Heart right ventricle (tissue), 16 donors: ENCODE measurements around the gene CAMK2A. TPM values are rescaled to one million over a fixed set of nuclear protein-coding genes. Genes with fewer than 3 reads are reported as not detected.
A peak's percentile ranks its signal among the peaks of the same experiment; 100 is the strongest.

ENCODE experiments used
- ATAC-seq, 8 donors: fragments of 200-7000 bp; cut with Tn5 transposase; one replicate each; pipeline ENCODE4 v1.9.1; 2020; ENCODE audit warnings: mild to moderate bottlenecking in 8 of 8, moderate library complexity in 8 of 8, moderate number of reproducible peaks in 1 of 8
- DNase-seq, 2 donors: peaks; one replicate each; pipeline ENCODE4 v3.0.0-alpha.2; 2020
- H3K27ac ChIP-seq, 10 donors: fragments of 200-600 bp; sonication (generic) in 2 of 10; one replicate each; pipeline versions ENCODE4 v1.5.0 to v1.8.0; 2020 to 2022; ENCODE audit warnings: mild to moderate bottlenecking in 3 of 10
- H3K27me3 ChIP-seq, 7 donors: fragments of 200-600 bp; one replicate each; pipeline ENCODE4 v1.8.0; 2021 to 2022; ENCODE audit warnings: mild to moderate bottlenecking in 2 of 7
- H3K36me3 ChIP-seq, 9 donors: fragments of 200-600 bp; sonication (generic) in 1 of 9; one replicate each; pipeline versions ENCODE4 v1.5.0 to v1.8.0; 2020 to 2022; ENCODE audit warnings: mild to moderate bottlenecking in 2 of 9
- H3K4me1 ChIP-seq, 9 donors: fragments of 200-600 bp; sonication (generic) in 1 of 9; one replicate each; pipeline versions ENCODE4 v1.5.0 to v1.8.0; 2020 to 2022; ENCODE audit warnings: mild to moderate bottlenecking in 4 of 9
- H3K4me3 ChIP-seq, 10 donors: fragments of 200-600 bp; sonication (generic) in 2 of 10; one replicate each; pipeline versions ENCODE4 v1.5.0 to v1.8.0; 2020 to 2022; ENCODE audit warnings: mild to moderate bottlenecking in 7 of 10, moderate library complexity in 2 of 10
- H3K9me3 ChIP-seq, 11 donors: fragments of 200-600 bp in 10 of 11; sonication (generic) in 2 of 11; one replicate each; pipeline versions ENCODE4 v1.5.0 to v1.8.0; 2013 to 2022; ENCODE audit warnings: mild to moderate bottlenecking in 2 of 11, control low read depth in 1 of 11, moderate library complexity in 1 of 11
- WGBS, 2 donors: extraction: QIAGEN DNeasy Blood & Tissue Kit; methylation state at CpG; one replicate each; pipeline ENCODE4 v1.1.7; 2013; ENCODE audit warnings: inconsistent platforms in 1 of 2; 5-methylcytosine and 5-hydroxymethylcytosine counted together
- intact Hi-C, 10 donors: fragments of 100-400 bp; cut with DNase I; formaldehyde crosslinking; loops; one replicate each; pipeline versions ENCODE4 v1.11.1 to v1.14.2; 2022
- polyA plus RNA-seq, 2 donors: library from polyadenylated mRNA; stranded (reverse); fragments of 200-250 nt; gene quantifications; one replicate each; pipeline ENCODE4 v1.2.3, GENCODE V29; 2013
- total RNA-seq, 10 donors: library from RNA; stranded (reverse); fragmentation: NEBNext Ultra II Directional in 3 of 10; extraction: Animal tissue kit (Norgen Biotek cat#: 25700) in 3 of 10; gene quantifications; one replicate each; pipeline versions ENCODE4 v1.2.1 to v1.2.4, GENCODE V29; 2021 to 2023
- TF ChIP-seq, protein P1 (sequence below), 9 donors: fragments of 200-600 bp; sonication (generic) in 2 of 9; IDR thresholded peaks; one replicate each; pipeline versions ENCODE4 v1.5.0 to v1.8.0; 2021 to 2022; ENCODE audit warnings: antibody characterized with exemption in 9 of 9, mild to moderate bottlenecking in 5 of 9, moderate library complexity in 1 of 9
- donor health status: Arrhythmogenic right ventricular cardiomyopathy.
- donor health status: ischemic (EF 13 %, LVEDD 7.1; RV severe dilation, severe dysfunction).
- donor health status: healthy with polysubstance abuse.
- donor health status: DM: no; HTN: yes; CAD: no.
- donor health status: DM: no; HTN: no; CAD: no.
- donor health status: ischemic (EF 25% LVEDD 6.9; RV normal size, moderate dysfunction).
- donor health status: ischemic (EF 25% LVEDD 5.7; RV mildly dilated, moderate dysfunction).
- donor health status: healthy.
- donor health status: DM: yes; HTN: yes; CAD: no.
- donor health status: Ischemic cardiomyopathy.
- donor health status: ischemic (EF 35%, LVEDD 5.7; RV mildly dilated, moderate dysfunction).
- donor health status: nonischemic (EF 11% LVEDD 7.7; RV severe dilation, severe dysfunction).
- donor health status: DM: yes; HTN: yes; CAD: no.
- donor health status: PGD.
- donor health status: ischemic (EF 29% LVEDD 5.4; RV normal size, mild dysfunction).
- donor health status: nonischemic (EF 23%, LVEDD 6.1; RV moderate dilation, normal function).

The CAMK2A gene
- total and polyA plus RNA-seq, 12 donors: 1.2 to 25.7 (median 17.9) TPM

DNA sequence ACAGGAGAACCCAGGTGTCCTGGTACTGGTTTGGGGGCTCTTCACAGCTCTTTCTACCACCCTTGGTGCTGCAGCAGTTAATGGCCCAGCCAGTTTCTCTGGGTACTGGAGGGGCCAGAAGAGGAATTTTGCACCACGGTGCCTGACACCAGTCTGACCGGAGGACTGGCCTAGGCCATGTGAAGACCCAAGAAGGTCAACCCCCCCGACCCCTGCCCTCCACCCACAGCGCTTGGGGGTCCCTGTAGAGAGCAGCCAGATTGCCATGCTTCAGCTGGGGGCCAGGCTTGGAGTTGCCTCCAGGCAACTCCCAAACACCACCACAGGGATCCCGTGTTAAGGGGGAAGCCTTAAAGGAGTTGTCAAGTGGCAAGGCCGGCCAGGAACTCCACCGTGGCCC is 6.9 kb upstream of the CAMK2A start:
- peaks cover 0 to 26% (median 8%) of the 10 kb centered on the region in 7 donors for H3K27me3 ChIP-seq
- no peak for ATAC-seq
- intact Hi-C loops: no loop called here
- H3K9me3 ChIP-seq: no peaks in the 10 kb centered on the region
- no peak overlapping the region for H3K27ac ChIP-seq
- DNase-seq: no peak
- no peak overlapping the region for H3K4me3 ChIP-seq
- TF ChIP-seq, protein P1, sequence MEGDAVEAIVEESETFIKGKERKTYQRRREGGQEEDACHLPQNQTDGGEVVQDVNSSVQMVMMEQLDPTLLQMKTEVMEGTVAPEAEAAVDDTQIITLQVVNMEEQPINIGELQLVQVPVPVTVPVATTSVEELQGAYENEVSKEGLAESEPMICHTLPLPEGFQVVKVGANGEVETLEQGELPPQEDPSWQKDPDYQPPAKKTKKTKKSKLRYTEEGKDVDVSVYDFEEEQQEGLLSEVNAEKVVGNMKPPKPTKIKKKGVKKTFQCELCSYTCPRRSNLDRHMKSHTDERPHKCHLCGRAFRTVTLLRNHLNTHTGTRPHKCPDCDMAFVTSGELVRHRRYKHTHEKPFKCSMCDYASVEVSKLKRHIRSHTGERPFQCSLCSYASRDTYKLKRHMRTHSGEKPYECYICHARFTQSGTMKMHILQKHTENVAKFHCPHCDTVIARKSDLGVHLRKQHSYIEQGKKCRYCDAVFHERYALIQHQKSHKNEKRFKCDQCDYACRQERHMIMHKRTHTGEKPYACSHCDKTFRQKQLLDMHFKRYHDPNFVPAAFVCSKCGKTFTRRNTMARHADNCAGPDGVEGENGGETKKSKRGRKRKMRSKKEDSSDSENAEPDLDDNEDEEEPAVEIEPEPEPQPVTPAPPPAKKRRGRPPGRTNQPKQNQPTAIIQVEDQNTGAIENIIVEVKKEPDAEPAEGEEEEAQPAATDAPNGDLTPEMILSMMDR (IDR thresholded peaks at IDR 0.05): no peak
- H3K4me1 ChIP-seq: peaks cover 0 to 6% (median 0%) of the 10 kb centered on the region in 9 donors
- H3K36me3 ChIP-seq: no peaks in the 10 kb centered on the region
- 90 to 92% methylated on average over 7 of the region's 7 CpGs for WGBS, 2 donors

DNA sequence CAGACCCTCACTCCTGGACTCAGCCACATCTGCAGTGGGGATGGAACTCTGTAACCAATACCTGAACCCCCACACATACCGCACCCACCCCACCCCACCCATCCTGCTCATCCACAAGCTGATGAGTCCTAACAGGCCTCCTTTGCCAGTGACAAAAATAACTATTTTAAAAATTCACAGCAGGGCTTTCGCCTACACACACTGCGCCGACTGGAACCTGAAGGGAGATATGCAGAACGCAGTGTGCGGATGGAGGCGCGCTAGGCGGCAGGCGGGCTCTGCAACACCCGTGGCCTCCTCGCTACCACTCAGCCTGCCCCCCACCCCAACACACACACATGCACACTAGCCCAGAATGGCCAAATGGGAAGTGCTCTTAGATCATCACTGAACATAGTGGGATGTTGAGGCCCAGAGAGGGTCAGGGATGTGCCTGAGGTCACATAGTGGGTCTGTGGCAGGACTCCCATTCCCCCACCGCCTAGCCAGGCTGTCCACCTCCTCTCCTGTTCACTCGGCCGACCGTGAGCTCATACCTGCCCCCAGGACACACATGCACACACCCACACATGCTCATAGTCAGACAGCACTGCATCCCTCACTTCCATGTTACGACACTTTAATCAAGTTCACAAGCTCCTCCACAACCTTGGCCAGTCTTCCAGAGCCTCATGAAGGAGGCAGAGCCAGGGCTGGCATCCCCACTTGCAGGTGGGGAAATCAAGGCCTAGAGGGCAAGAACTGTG is 6.3 kb upstream of the CAMK2A start:
- 90% methylated on average over 17 of the region's 17 CpGs for WGBS, 2 donors
- no peak for DNase-seq
- ATAC-seq: no peak

DNA sequence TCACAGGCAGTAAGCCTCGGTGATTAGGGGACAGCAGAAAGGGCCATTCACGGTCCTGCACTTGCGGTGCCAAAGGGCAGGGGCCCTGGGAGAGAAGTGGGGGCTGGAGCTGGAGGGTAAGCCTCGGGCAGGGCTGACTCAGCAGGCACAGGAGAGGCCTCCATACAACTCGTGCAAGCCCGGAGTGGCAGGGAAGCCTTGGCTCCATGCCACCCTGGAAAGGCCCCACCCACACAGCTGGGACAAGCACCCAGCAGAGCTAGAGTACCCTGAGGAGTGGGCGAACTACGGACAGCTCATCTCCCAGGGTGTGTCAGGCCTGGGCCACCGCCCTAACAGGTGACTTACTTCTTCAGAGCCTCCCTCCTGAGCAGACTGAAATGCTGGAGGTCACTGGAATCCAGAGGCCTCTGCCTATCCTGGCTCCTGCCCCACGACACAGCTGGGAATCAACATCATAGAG is 5.6 kb upstream of the CAMK2A start:
- peaks cover 0 to 26% (median 12%) of the 10 kb centered on the region in 7 donors for H3K27me3 ChIP-seq
- no peaks in the 10 kb centered on the region for H3K36me3 ChIP-seq
- H3K9me3 ChIP-seq: no peaks in the 10 kb centered on the region
- H3K4me1 ChIP-seq: peaks cover 0 to 6% (median 0%) of the 10 kb centered on the region in 9 donors
- H3K4me3 ChIP-seq: no peak overlapping the region
- TF ChIP-seq, protein P1 (IDR thresholded peaks at IDR 0.05): no peak
- 57 to 63% methylated on average over 10 of the region's 10 CpGs for WGBS, 2 donors
- DNase-seq (peak; percentile 34 to 36), ATAC-seq (peak in 7 of 8 donors; percentile 34 to 61 (median 51))
- intact Hi-C loops: no loop called here
- no peak overlapping the region for H3K27ac ChIP-seq

More for the DNA sequence above, 6.3 kb upstream of the CAMK2A start:
- Histone ChIP-seq H3K27me3 (peaks cover 0 to 26% (median 7%) of the 10 kb centered on the region in 7 donors), H3K36me3 (no peaks in the 10 kb centered on the region), H3K4me3 (no peak overlapping the region), H3K4me1 (peaks cover 0 to 6% (median 0%) of the 10 kb centered on the region in 9 donors), H3K9me3 (no peaks in the 10 kb centered on the region), H3K27ac (no peak overlapping the region)
- intact Hi-C loops: no loop called here
- TF ChIP-seq, protein P1 (IDR thresholded peaks at IDR 0.05): no peak

DNA sequence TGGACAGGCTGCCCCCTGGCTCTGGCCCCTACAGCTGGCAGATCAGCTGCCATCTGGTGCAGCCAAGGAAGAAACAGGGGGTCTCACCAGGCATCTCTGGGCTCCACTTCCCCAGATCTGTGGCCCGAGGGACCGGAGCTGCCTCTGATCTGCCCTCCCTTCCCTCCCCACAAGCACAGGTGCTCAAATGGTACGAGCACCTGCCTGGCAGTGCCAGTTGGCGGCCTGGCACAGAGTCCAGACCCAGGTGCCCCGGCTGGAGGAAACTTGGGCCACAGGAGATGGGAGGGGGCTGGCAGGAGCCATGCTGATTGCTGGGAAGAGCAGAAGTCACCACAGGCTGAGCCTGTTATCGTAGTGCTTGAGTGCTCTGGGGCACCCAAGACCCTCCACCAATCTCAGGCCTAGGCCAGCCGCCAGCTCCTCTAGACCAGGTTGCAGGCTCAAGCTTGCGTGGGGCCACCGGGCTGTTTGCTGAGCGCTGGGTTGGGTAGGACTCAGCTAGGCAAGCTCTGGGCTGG is 5.0 kb upstream of the CAMK2A start:
- 90 to 94% methylated on average over 10 of the region's 10 CpGs for WGBS, 2 donors
- Histone ChIP-seq H3K9me3 (no peaks in the 10 kb centered on the region), H3K36me3 (no peaks in the 10 kb centered on the region), H3K4me3 (no peak overlapping the region), H3K27me3 (peaks cover 0 to 23% (median 17%) of the 10 kb centered on the region in 7 donors), H3K4me1 (peaks cover 0 to 6% (median 0%) of the 10 kb centered on the region in 9 donors), H3K27ac (no peak overlapping the region)
- TF ChIP-seq, protein P1 (IDR thresholded peaks at IDR 0.05): no peak
- intact Hi-C loops: no loop called here
- no peak for ATAC-seq
- DNase-seq: no peak
